Stimulated activated CD8-positive, alpha-beta memory T cell treated with anti-CD3 and anti-CD28 coated beads, Interleukin-12 subunit alpha, Interleukin-12 subunit beta, amount 100 ng/mL, for 1 hour (primary cell): ENCODE data around the gene METTL15.
"Not testable (repeated sequence)": the region's sequence is repeated elsewhere in the genome, so short reads cannot be mapped to it uniquely, and the experiment has no call there.

Experiments used
- DNase-seq: peaks from one replicate; pipeline ENCODE4 v3.0.0-alpha.2; 2020; ENCODE audit warnings: low read depth

METTL15 gene

GRCh38 chr11:28107750-28108618 is at the start of gene METTL15, which contains the start of gene KIF18A:
TSS of gene METTL15 (plus strand) at chr11:28108388. CDS start at chr11:28113335, 4,947 bp downstream.
TSS of gene KIF18A (minus strand) at chr11:28108156. CDS start at chr11:28097947, 10,209 bp downstream.
- peak; percentile 97 for DNase-seq

- DNase-seq = no peak
These were observed 36.9 kb upstream of the METTL15 start for GRCh38 chr11:28071305-28071704.

- DNase-seq = no peak
These were observed 35.9 kb upstream of the METTL15 start for GRCh38 chr11:28072321-28072720.

- DNase-seq = no peak
These were observed 30.7 kb upstream of the METTL15 start for GRCh38 chr11:28077521-28077920.

- no peak for DNase-seq
These were observed 25.1 kb upstream of the METTL15 start for GRCh38 chr11:28083118-28083517.

- DNase-seq = no peak
These were observed 21.6 kb upstream of the METTL15 start for GRCh38 chr11:28086569-28086968.

GRCh38 chr11:28087192-28087591 is 21.0 kb upstream of the METTL15 start:
- DNase-seq = not testable (repeated sequence)

GRCh38 chr11:28087693-28088092 is 20.5 kb upstream of the METTL15 start:
- not testable (repeated sequence) for DNase-seq

- DNase-seq = no peak
These were observed 18.8 kb upstream of the METTL15 start for GRCh38 chr11:28089378-28089777.

- DNase-seq = no peak
These were observed 18.0 kb upstream of the METTL15 start for GRCh38 chr11:28090052-28090749.

GRCh38 chr11:28092786-28093185 is 15.4 kb upstream of the METTL15 start:
- no peak for DNase-seq

- no peak for DNase-seq
These were observed 9.9 kb upstream of the METTL15 start for GRCh38 chr11:28098257-28098656.

GRCh38 chr11:28099715-28100114 is 8.5 kb upstream of the METTL15 start:
- DNase-seq = no peak

- DNase-seq = no peak
These were observed 7.5 kb upstream of the METTL15 start for GRCh38 chr11:28100665-28101064.

GRCh38 chr11:28102300-28102699 is 5.9 kb upstream of the METTL15 start:
- DNase-seq = not testable (repeated sequence)

GRCh38 chr11:28104425-28104824 is 3.8 kb upstream of the METTL15 start:
- DNase-seq = no peak

GRCh38 chr11:28104984-28105383 is 3.2 kb upstream of the METTL15 start:
- no peak for DNase-seq

GRCh38 chr11:28105869-28106268 is 2.3 kb upstream of the METTL15 start:
- DNase-seq = no peak

- no peak for DNase-seq
These were observed 1.7 kb upstream of the METTL15 start for GRCh38 chr11:28106353-28107043.

GRCh38 chr11:28107191-28107749 is 918 bp upstream of the METTL15 start:
- DNase-seq = no peak

- no peak for DNase-seq
These were observed 770 bp downstream of the METTL15 start for GRCh38 chr11:28108958-28109357.
